ENCODE results near the gene SLC24A3.

SLC24A3 gene

DNA sequence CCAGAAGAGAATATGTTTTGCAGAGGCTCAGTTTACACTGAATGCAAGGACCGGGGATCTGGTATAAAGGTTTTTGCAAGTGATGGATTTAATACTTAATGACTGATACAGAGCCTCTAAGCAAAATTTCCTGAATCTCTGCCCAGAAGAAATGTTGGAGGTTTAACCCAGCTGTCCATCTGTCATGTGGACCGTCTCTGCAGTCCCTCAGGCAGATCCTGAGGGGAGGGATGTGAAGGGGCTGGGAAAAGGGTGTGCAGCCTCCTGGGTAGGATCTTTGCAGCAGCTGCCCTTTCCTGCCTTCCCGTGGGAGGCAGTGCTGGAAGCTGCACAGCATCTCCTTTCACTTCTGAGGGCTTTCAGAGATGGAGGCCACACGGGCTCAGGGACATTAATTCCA is 207.0 kb downstream of the SLC24A3 start:
- Histone ChIP-seq H3K27ac (no peak overlapping the region), H3K9ac (ENCODE audit: insufficient read length) (no peak overlapping the region), H3K36me3 (ENCODE audit: insufficient read depth, low read length) (no peaks in the 10 kb centered on the region), H3K4me3 (no peak overlapping the region), H3K9me3 (ENCODE audit: low read depth, low read length) (no peaks in the 10 kb centered on the region; the same call in 1 of the 2 replicates)
- TF ChIP-seq EZH2 (IDR thresholded peaks at IDR 0.05) (no peak), POLR2AphosphoS5 (IDR thresholded peaks at IDR 0.05; ENCODE audit: borderline replicate concordance, low read depth, low read length) (no peak), FOXP2 (optimal IDR thresholded peaks at IDR 0.05; ENCODE audit: control extremely low read depth, extremely low read length, insufficient read depth) (no peak)
- DNase-seq (ENCODE audit: low read depth, low spot score): no peak

DNA sequence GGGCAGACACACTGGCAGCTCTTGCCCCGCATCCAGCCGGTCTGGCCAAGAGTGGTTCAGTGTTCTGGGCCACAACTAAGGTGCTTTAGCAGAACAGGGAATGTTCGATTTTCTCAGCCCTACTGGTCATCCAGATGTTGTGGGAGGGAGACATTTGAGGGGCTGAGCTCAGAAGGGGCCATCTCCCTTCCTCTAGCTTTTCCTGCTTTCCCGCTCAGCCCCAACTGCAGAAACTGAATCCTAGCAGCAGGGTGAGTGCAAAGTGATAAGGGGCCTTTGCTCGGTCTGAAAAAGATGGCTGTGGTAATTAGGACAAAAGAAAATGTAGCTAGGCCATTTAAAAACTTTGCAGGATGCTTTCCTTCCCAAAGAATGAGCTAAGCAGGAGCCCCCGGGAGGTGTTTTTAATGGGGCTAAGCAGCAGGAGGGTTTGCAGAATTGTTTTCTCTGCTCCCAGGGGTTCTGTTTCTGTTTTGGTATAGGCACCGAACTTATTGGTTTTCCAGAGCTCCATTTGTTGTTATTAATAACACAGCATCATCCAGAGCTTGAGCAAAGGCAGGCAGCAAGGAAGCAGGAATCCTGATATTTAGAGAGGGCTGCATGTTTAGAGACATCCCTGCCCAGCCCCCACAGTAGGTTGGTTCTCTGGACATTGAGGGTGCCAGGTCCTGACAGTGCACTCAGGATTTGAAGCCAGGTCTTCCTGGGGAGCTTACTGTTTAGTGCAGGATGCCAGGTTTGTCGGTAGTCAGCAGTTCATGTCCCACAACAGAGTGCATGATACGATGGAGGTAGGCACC is 210.9 kb downstream of the SLC24A3 start:
- Histone ChIP-seq H3K27ac (no peak overlapping the region), H3K9me3 (ENCODE audit: low read depth, low read length) (no peaks in the 10 kb centered on the region; the same call in 1 of the 2 replicates), H3K4me3 (no peak overlapping the region), H3K36me3 (ENCODE audit: insufficient read depth, low read length) (no peaks in the 10 kb centered on the region), H3K9ac (ENCODE audit: insufficient read length) (no peak overlapping the region)
- DNase-seq (ENCODE audit: low read depth, low spot score): no peak
- TF ChIP-seq FOXP2 (optimal IDR thresholded peaks at IDR 0.05; ENCODE audit: control extremely low read depth, extremely low read length, insufficient read depth): no peak
- no peak for TF ChIP-seq EZH2 (IDR thresholded peaks at IDR 0.05)
- no peak for TF ChIP-seq POLR2AphosphoS5 (IDR thresholded peaks at IDR 0.05; ENCODE audit: borderline replicate concordance, low read depth, low read length)

DNA sequence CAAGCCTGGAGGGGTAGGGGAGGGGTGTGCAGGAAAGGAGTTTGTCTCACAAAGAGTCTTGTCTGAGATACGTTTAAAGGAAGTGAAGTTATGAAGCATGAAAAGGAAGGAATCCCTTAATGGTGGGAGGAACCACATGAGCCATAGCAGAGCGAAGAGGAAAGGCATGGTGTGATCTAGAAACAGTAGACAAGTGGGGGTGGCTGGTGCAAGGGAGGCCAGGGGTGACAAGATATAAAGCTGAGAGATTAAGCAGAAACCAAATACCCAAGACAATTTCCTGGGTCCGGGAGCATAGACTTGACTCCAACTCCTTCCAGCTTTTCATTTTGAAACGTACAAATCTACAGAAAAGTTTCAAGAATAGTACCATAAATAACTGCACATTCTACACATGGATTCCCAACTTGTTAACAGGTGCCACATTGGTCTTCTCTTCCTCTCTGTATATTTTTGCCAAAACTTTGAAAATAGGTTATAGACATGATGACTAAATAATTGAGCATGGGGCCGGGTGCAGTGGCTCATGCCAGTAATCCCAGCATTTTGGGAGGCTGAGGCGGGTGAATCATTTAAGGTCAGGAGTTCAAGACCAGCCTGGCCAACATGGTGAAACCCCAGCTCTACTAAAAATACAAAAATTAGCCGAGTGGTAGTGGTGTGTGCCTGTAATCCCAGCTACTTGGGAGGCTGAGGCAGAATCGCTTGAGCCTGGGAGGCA is 211.6 kb downstream of the SLC24A3 start:
- no peak for TF ChIP-seq FOXP2 (optimal IDR thresholded peaks at IDR 0.05; ENCODE audit: control extremely low read depth, extremely low read length, insufficient read depth)
- no peak for TF ChIP-seq EZH2 (IDR thresholded peaks at IDR 0.05)
- TF ChIP-seq POLR2AphosphoS5 (IDR thresholded peaks at IDR 0.05; ENCODE audit: borderline replicate concordance, low read depth, low read length): no peak
- Histone ChIP-seq H3K27ac (no peak overlapping the region), H3K9me3 (ENCODE audit: low read depth, low read length) (no peaks in the 10 kb centered on the region; the same call in 1 of the 2 replicates), H3K9ac (ENCODE audit: insufficient read length) (no peak overlapping the region), H3K4me3 (no peak overlapping the region), H3K36me3 (ENCODE audit: insufficient read depth, low read length) (no peaks in the 10 kb centered on the region)
- no peak for DNase-seq (ENCODE audit: low read depth, low spot score)

DNA sequence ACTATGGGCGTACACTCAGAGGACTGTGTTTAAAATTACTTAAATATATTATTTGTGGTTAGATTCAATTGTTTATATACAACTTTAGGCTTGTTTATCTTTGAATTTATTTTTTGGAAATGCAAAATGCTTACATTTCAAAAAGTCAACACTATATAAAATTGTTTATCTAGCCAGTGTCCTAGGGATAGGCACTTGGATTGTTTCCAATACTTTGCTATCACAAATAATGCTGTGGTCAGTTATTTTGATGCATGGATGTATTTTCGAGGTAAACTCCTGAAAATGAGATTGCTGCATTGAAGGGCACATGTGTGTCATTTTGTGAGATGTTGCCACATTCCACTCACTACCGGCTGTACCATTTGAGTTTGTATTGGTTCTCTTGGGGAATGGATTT is 213.9 kb downstream of the SLC24A3 start:
- Histone ChIP-seq H3K9me3 (ENCODE audit: low read depth, low read length) (no peaks in the 10 kb centered on the region; the same call in 1 of the 2 replicates), H3K36me3 (ENCODE audit: insufficient read depth, low read length) (no peaks in the 10 kb centered on the region), H3K4me3 (no peak overlapping the region), H3K27ac (no peak overlapping the region), H3K9ac (ENCODE audit: insufficient read length) (no peak overlapping the region)
- TF ChIP-seq EZH2 (IDR thresholded peaks at IDR 0.05) (no peak), FOXP2 (optimal IDR thresholded peaks at IDR 0.05; ENCODE audit: control extremely low read depth, extremely low read length, insufficient read depth) (no peak), POLR2AphosphoS5 (IDR thresholded peaks at IDR 0.05; ENCODE audit: borderline replicate concordance, low read depth, low read length) (no peak)
- no peak for DNase-seq (ENCODE audit: low read depth, low spot score)

DNA sequence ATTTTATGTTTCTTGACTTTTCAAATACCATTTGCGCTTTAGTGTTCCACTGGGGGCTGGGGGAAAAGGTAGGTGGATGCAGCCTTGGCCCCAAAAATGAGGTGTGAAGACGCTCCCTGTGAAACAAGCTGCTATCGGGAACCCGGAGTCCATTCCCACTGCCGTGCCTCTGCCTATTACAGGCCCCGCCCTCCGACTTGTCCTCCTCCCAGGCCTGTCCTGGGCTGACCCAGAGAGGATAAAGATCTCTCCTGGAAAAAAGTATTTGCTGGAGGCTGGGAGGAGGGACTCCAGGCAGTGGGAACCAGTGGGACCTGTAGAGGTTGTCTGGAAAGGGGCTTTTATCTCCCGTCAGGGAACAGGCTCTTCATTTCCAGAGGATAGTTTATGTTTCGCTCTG is 215.0 kb downstream of the SLC24A3 start:
- Histone ChIP-seq H3K27ac (no peak overlapping the region), H3K4me3 (no peak overlapping the region), H3K9me3 (ENCODE audit: low read depth, low read length) (no peaks in the 10 kb centered on the region), H3K9ac (ENCODE audit: insufficient read length) (no peak overlapping the region), H3K36me3 (ENCODE audit: insufficient read depth, low read length) (no peaks in the 10 kb centered on the region)
- no peak for DNase-seq (ENCODE audit: low read depth, low spot score)
- no peak for TF ChIP-seq POLR2AphosphoS5 (IDR thresholded peaks at IDR 0.05; ENCODE audit: borderline replicate concordance, low read depth, low read length)
- no peak for TF ChIP-seq EZH2 (IDR thresholded peaks at IDR 0.05)

DNA sequence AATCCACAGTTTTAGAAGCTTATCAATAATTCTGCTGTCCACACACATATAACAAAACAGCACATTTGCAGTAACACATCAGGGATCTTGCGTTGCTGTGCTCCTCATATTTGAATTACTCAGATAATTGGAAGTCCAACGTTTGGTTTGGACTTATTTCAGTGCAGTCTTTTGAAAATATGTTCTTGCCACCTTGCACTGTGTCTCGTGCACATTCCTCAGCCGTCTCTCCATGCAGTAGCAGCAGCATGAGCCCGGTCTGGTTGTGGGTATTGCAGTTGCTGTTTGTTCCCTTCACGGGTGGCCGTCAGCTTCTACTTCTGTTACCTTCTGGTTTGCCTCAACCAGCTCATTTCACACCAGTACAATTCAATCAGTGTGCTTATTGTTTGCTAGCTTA is 215.5 kb downstream of the SLC24A3 start:
- DNase-seq (ENCODE audit: low read depth, low spot score): no peak
- H3K27ac ChIP-seq: no peak overlapping the region
- H3K36me3 ChIP-seq (ENCODE audit: insufficient read depth, low read length): no peaks in the 10 kb centered on the region
- TF ChIP-seq POLR2AphosphoS5 (IDR thresholded peaks at IDR 0.05; ENCODE audit: borderline replicate concordance, low read depth, low read length) (no peak), EZH2 (IDR thresholded peaks at IDR 0.05) (no peak), FOXP2 (optimal IDR thresholded peaks at IDR 0.05; ENCODE audit: control extremely low read depth, extremely low read length, insufficient read depth) (no peak)
- no peaks in the 10 kb centered on the region for H3K9me3 ChIP-seq (ENCODE audit: low read depth, low read length)
- H3K4me3 ChIP-seq: no peak overlapping the region
- no peak overlapping the region for H3K9ac ChIP-seq (ENCODE audit: insufficient read length)

DNA sequence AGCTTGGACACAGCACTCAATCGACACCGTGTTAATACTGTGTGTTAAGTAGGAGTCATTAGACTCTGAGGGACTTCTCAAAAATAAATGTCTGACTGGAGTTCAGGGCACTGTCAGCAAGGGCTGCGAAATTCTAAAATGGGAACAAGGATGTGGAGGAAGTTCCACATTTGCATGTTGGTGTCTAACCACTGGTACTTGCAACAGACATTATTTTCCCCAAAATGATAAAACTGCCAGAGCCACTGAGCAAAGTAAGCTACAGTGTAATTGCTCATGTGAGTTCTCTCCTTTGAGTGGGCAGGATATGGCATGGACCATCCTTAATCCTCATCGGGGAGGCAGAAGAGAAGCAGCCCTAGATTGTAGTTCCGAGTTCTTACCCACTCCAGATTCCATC is 215.9 kb downstream of the SLC24A3 start:
- no peaks in the 10 kb centered on the region for H3K36me3 ChIP-seq (ENCODE audit: insufficient read depth, low read length)
- no peak overlapping the region for H3K9ac ChIP-seq (ENCODE audit: insufficient read length)
- DNase-seq (ENCODE audit: low read depth, low spot score): no peak
- no peak overlapping the region for H3K4me3 ChIP-seq
- TF ChIP-seq FOXP2 (optimal IDR thresholded peaks at IDR 0.05; ENCODE audit: control extremely low read depth, extremely low read length, insufficient read depth): no peak
- TF ChIP-seq POLR2AphosphoS5 (IDR thresholded peaks at IDR 0.05; ENCODE audit: borderline replicate concordance, low read depth, low read length): no peak
- TF ChIP-seq EZH2 (IDR thresholded peaks at IDR 0.05): no peak
- H3K27ac ChIP-seq: no peak overlapping the region
- H3K9me3 ChIP-seq (ENCODE audit: low read depth, low read length): no peaks in the 10 kb centered on the region

DNA sequence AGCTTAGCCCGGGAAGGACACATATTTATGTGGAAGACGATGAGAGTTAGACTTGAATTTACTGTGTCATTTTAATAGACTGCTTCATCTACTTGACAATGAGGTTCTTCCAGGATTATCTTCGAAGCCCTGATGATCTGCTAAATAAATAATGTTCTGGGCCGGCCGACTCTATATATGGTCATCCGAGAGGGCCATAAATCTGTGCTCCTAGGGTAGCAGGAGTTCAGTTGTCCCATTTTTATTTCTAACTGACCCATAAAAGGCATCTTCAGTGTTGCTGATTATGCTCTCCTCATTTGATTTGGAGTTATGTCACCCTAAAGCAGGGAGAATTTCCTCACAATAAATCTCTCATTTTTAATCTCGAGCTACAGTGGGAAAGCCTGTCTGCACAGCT is 217.1 kb downstream of the SLC24A3 start:
- no peak overlapping the region for H3K27ac ChIP-seq
- no peak overlapping the region for H3K4me3 ChIP-seq
- TF ChIP-seq FOXP2 (optimal IDR thresholded peaks at IDR 0.05; ENCODE audit: control extremely low read depth, extremely low read length, insufficient read depth): no peak
- no peak for TF ChIP-seq POLR2AphosphoS5 (IDR thresholded peaks at IDR 0.05; ENCODE audit: borderline replicate concordance, low read depth, low read length)
- TF ChIP-seq EZH2 (IDR thresholded peaks at IDR 0.05): no peak
- H3K9ac ChIP-seq (ENCODE audit: insufficient read length): no peak overlapping the region
- DNase-seq (ENCODE audit: low read depth, low spot score): no peak
- no peaks in the 10 kb centered on the region for H3K36me3 ChIP-seq (ENCODE audit: insufficient read depth, low read length)
- H3K9me3 ChIP-seq (ENCODE audit: low read depth, low read length): no peaks in the 10 kb centered on the region
